H1 (cell line): ENCODE data around the gene COL6A2. TPM values are rescaled to one million over a fixed set of nuclear protein-coding genes. Genes with fewer than 3 reads are reported as not detected.

Source experiments
- CTCF ChIA-PET: fragments of 300-600 bp; sonication (Branson Sonifier 250); formaldehyde crosslinking; loops from one replicate; lab custom pipeline; 2021; ENCODE audit not compliant: partially characterized antibody; lab: Charles Lee
- POLR2A ChIA-PET: fragments of 300-600 bp; sonication (Branson Sonifier 250); formaldehyde crosslinking; loops from one replicate; lab custom pipeline; 2021; ENCODE audit warnings: inconsistent platforms; ENCODE audit not compliant: partially characterized antibody; lab: Charles Lee
- DNase-seq, 2 experiments: peaks; one replicate each; pipeline versions ENCODE4 v3.0.0 to v3.0.0-alpha.2; 2010 to 2022; ENCODE audit warnings: low spot score in 2 of 2, low read depth in 1 of 2, mixed read lengths in 1 of 2
- FAIRE-seq: peaks from 2 replicates; lab custom pipeline; 2011; peaks lifted over from hg19 to GRCh38; lab: Jason Lieb, UNC
- H2AFZ ChIP-seq: 2 replicates; pipeline ENCODE4 v1.8.1; 2012; ENCODE audit warnings: low read length, inconsistent platforms
- H2AK5ac ChIP-seq: 2 replicates; pipeline ENCODE4 v1.6.1; 2013; ENCODE audit warnings: low read depth, low read length
- H2BK120ac ChIP-seq: replicated peaks from 2 replicates; pipeline ENCODE3; 2013; ENCODE audit warnings: low read depth, low read length, inconsistent platforms
- H2BK12ac ChIP-seq: 2 replicates; pipeline ENCODE4 v1.6.1; 2013; ENCODE audit warnings: low read depth, low read length
- H2BK15ac ChIP-seq: 2 replicates; pipeline ENCODE4 v1.6.1; 2013; ENCODE audit warnings: low read length
- H2BK20ac ChIP-seq: 2 replicates; pipeline ENCODE4 v1.6.1; 2013; ENCODE audit warnings: low read length
- H2BK5ac ChIP-seq: 2 replicates; pipeline ENCODE4 v1.6.1; 2013; ENCODE audit warnings: low read depth, low read length
- H3K14ac ChIP-seq: 2 replicates; pipeline ENCODE4 v1.6.1; 2013; ENCODE audit warnings: inconsistent platforms; ENCODE audit not compliant: insufficient read length
- H3K18ac ChIP-seq: 2 replicates; pipeline ENCODE4 v1.6.1; 2013; ENCODE audit warnings: low read length; ENCODE audit errors: extremely low read depth
- H3K23ac ChIP-seq: 2 replicates; pipeline ENCODE4 v1.6.1; 2013; ENCODE audit warnings: inconsistent platforms; ENCODE audit not compliant: insufficient read length
- H3K23me2 ChIP-seq: 2 replicates; pipeline ENCODE4 v1.6.1; 2013; ENCODE audit warnings: low read depth, low read length
- H3K27ac ChIP-seq: 2 replicates; pipeline ENCODE4 v1.6.1; 2011; ENCODE audit warnings: low read depth, low read length, inconsistent platforms
- H3K27me3 ChIP-seq, 4 experiments: replicated peaks in 1 of 4; 1 replicate in 1 of 4; 2 replicates in 3 of 4; pipeline versions ENCODE4 v1.6.1 to v1.8.1; 2011 to 2013; ENCODE audit warnings: low read length in 3 of 4, mild to moderate bottlenecking in 3 of 4, inconsistent platforms in 2 of 4, mixed read lengths in 2 of 4, moderate library complexity in 1 of 4; ENCODE audit not compliant: control insufficient read depth in 3 of 4, insufficient read depth in 3 of 4; ENCODE audit errors: extremely low read depth in 1 of 4
- H3K36me3 ChIP-seq, 4 experiments: 2 replicates each; pipeline versions ENCODE4 v1.6.1 to v1.8.1; 2011 to 2013; ENCODE audit warnings: mild to moderate bottlenecking in 4 of 4, low read length in 3 of 4, moderate library complexity in 2 of 4, control low read depth in 1 of 4, inconsistent platforms in 1 of 4; ENCODE audit not compliant: insufficient read depth in 4 of 4, control insufficient read depth in 2 of 4
- H3K4ac ChIP-seq: replicated peaks from 2 replicates; pipeline ENCODE3; 2013; ENCODE audit warnings: low read length, low read depth, mixed read lengths, inconsistent platforms; ENCODE audit not compliant: insufficient read length
- H3K4me1 ChIP-seq, 4 experiments: replicated peaks in 1 of 4; 1 replicate in 1 of 4; 2 replicates in 3 of 4; pipeline versions ENCODE4 v1.6.1 to v1.8.1; 2011 to 2013; ENCODE audit warnings: low read length in 3 of 4, inconsistent platforms in 2 of 4, mixed read lengths in 1 of 4; ENCODE audit not compliant: insufficient read depth in 4 of 4, control insufficient read depth in 3 of 4
- H3K4me2 ChIP-seq, 2 experiments: 2 replicates each; pipeline versions ENCODE4 v1.6.1 to v1.8.1; 2011 to 2013; ENCODE audit warnings: low read depth in 2 of 2, low read length in 2 of 2, control low read depth in 1 of 2, inconsistent platforms in 1 of 2, mild to moderate bottlenecking in 1 of 2; ENCODE audit not compliant: insufficient read depth in 1 of 2
- H3K4me3 ChIP-seq, 4 experiments: fragments of 200-600, 300-600 bp in 1 of 4; sonication (generic), shearing (Covaris generic), sonication (Bioruptor Twin) in 1 of 4; 2 replicates each; pipeline versions ENCODE4 v1.5.1 to v1.8.1; 2011 to 2016; ENCODE audit warnings: low read length in 4 of 4, low read depth in 3 of 4, control low read depth in 2 of 4, inconsistent platforms in 2 of 4, mild to moderate bottlenecking in 2 of 4, mixed read lengths in 1 of 4, moderate library complexity in 1 of 4; ENCODE audit not compliant: insufficient read depth in 2 of 4; ENCODE audit errors: extremely low read depth in 1 of 4
- H3K56ac ChIP-seq: replicated peaks from 2 replicates; pipeline ENCODE3; 2013; ENCODE audit warnings: low read depth, mild to moderate bottlenecking, mixed read lengths, low read length, inconsistent platforms; ENCODE audit not compliant: insufficient read length
- H3K79me1 ChIP-seq: 2 replicates; pipeline ENCODE4 v1.6.1; 2013; ENCODE audit warnings: low read depth, low read length, control low read depth
- H3K79me2 ChIP-seq, 2 experiments: 2 replicates each; pipeline versions ENCODE4 v1.6.1 to v1.8.1; 2012 to 2013; ENCODE audit warnings: low read length in 2 of 2, mild to moderate bottlenecking in 2 of 2, inconsistent platforms in 1 of 2; ENCODE audit not compliant: insufficient read depth in 2 of 2, control insufficient read depth in 1 of 2
- H3K9ac ChIP-seq, 4 experiments: replicated peaks in 1 of 4; 1 replicate in 1 of 4; 2 replicates in 3 of 4; pipeline versions ENCODE4 v1.6.1 to v1.8.1; 2011 to 2013; ENCODE audit warnings: low read depth in 3 of 4, low read length in 3 of 4, control low read depth in 2 of 4, mild to moderate bottlenecking in 2 of 4, moderate library complexity in 2 of 4, inconsistent platforms in 1 of 4; ENCODE audit errors: extremely low read depth in 1 of 4
- H3K9me3 ChIP-seq, 2 experiments: 2 replicates each; pipeline versions ENCODE4 v1.6.1 to v1.8.1; 2012 to 2013; ENCODE audit warnings: mild to moderate bottlenecking in 2 of 2, moderate library complexity in 2 of 2, control low read depth in 1 of 2, inconsistent platforms in 1 of 2, low read depth in 1 of 2, low read length in 1 of 2, mixed read lengths in 1 of 2; ENCODE audit not compliant: insufficient read depth in 2 of 2
- H4K20me1 ChIP-seq, 2 experiments: replicated peaks in 1 of 2; 2 replicates each; pipeline versions ENCODE3 to v1.8.1; 2011 to 2013; ENCODE audit warnings: inconsistent platforms in 2 of 2, low read length in 2 of 2, mild to moderate bottlenecking in 1 of 2; ENCODE audit not compliant: insufficient read depth in 2 of 2, control insufficient read depth in 1 of 2
- H4K5ac ChIP-seq: 2 replicates; pipeline ENCODE4 v1.6.1; 2013; ENCODE audit warnings: low read length, low read depth, mixed read lengths, inconsistent platforms; ENCODE audit not compliant: insufficient read length
- H4K8ac ChIP-seq: 2 replicates; pipeline ENCODE4 v1.8.0; 2013; ENCODE audit warnings: mild to moderate bottlenecking, moderate library complexity, low read length, inconsistent platforms; ENCODE audit not compliant: insufficient read depth; ENCODE audit errors: extremely low read depth
- H4K91ac ChIP-seq: replicated peaks from 2 replicates; pipeline ENCODE3; 2013; ENCODE audit warnings: low read length, mixed read lengths, inconsistent platforms; ENCODE audit not compliant: insufficient read length
- ATF2 ChIP-seq: IDR thresholded peaks from 2 replicates; pipeline ENCODE4 v1.6.1; 2012; ENCODE audit warnings: low read length, inconsistent platforms
- CEBPB ChIP-seq: IDR thresholded peaks from 2 replicates; pipeline ENCODE4 v1.6.1; 2012; ENCODE audit warnings: low read depth, low read length
- CHD1 ChIP-seq: IDR thresholded peaks from 2 replicates; pipeline ENCODE4 v1.6.1; 2012; ENCODE audit warnings: low read depth, low read length, improper control_type of control experiment
- GABPA ChIP-seq: IDR thresholded peaks from 2 replicates; pipeline ENCODE4 v1.6.1; 2011; ENCODE audit warnings: mild to moderate bottlenecking, low read length, moderate library complexity, borderline replicate concordance; ENCODE audit not compliant: insufficient read depth
- GTF2F1 ChIP-seq: IDR thresholded peaks from 2 replicates; pipeline ENCODE4 v1.6.1; 2012; ENCODE audit warnings: low read depth, low read length, improper control_type of control experiment, borderline replicate concordance
- KDM5A ChIP-seq: fragments of 200-600 bp; IDR thresholded peaks from 2 replicates; pipeline ENCODE4 v1.7.1; 2012; ENCODE audit warnings: mild to moderate bottlenecking, low read length, inconsistent platforms, mixed read lengths
- MAX ChIP-seq: IDR thresholded peaks from 2 replicates; pipeline ENCODE4 v1.6.1; 2012; ENCODE audit warnings: inconsistent platforms
- NANOG ChIP-seq: IDR thresholded peaks from 2 replicates; pipeline ENCODE4 v1.6.1; 2011; ENCODE audit warnings: low read length, low read depth, mild to moderate bottlenecking, inconsistent platforms; ENCODE audit not compliant: insufficient read depth, poor library complexity, severe bottlenecking
- POLR2A ChIP-seq, 2 experiments: IDR thresholded peaks; 1 replicate in 1 of 2; 2 replicates in 1 of 2; pipeline ENCODE4 v1.6.1; 2011; ENCODE audit warnings: low read depth in 2 of 2, low read length in 2 of 2, mild to moderate bottlenecking in 2 of 2; ENCODE audit errors: control extremely low read depth in 1 of 2
- POLR2AphosphoS5 ChIP-seq: IDR thresholded peaks from 2 replicates; pipeline ENCODE4 v1.6.1; 2011; ENCODE audit warnings: low read depth, low read length
- SP1 ChIP-seq: IDR thresholded peaks from 2 replicates; pipeline ENCODE4 v1.6.1; 2011; ENCODE audit warnings: low read depth, low read length
- SP4 ChIP-seq: IDR thresholded peaks from 2 replicates; pipeline ENCODE4 v1.6.1; 2012; ENCODE audit warnings: low read length, inconsistent platforms
- TAF7 ChIP-seq: optimal IDR thresholded peaks from 2 replicates; pipeline ENCODE3; 2011; ENCODE audit warnings: low read depth, mild to moderate bottlenecking, inconsistent platforms, low read length, moderate library complexity, borderline replicate concordance
- TBP ChIP-seq: IDR thresholded peaks from 2 replicates; pipeline ENCODE4 v1.6.1; 2011; ENCODE audit warnings: low read depth, low read length, improper control_type of control experiment
- WGBS, 2 experiments: shearing (Covaris generic) in 1 of 2; methylation state at CpG; one replicate each; pipeline versions ENCODE4 v1.1.6 to v1.1.7; 2013 to 2015; ENCODE audit warnings: low lambda C conversion rate in 2 of 2, mixed read lengths in 2 of 2, inconsistent platforms in 1 of 2, low coverage in 1 of 2, missing lambda C conversion rate in 1 of 2; ENCODE audit not compliant: insufficient replicate concordance in 2 of 2, insufficient coverage in 1 of 2, insufficient read length in 1 of 2; ENCODE audit errors: extremely low coverage in 1 of 2, missing lambda C conversion rate in 1 of 2; 5-methylcytosine and 5-hydroxymethylcytosine counted together
- polyA plus RNA-seq, 7 experiments: library from polyadenylated mRNA; depleted of rRNA in 3 of 7; stranded (reverse) in 5 of 7; unstranded in 2 of 7; fragments of >200 nt in 5 of 7; fragments of 200-250 nt in 2 of 7; gene quantifications; 1 replicate in 5 of 7; 2 replicates in 1 of 7; 4 replicates in 1 of 7; pipeline versions ENCODE4 v1.2.1 to v1.2.3, GENCODE V29; 2011 to 2013; ENCODE audit warnings: missing spikeins in 2 of 7, mixed read lengths in 2 of 7
- total RNA-seq: library from RNA; stranded (reverse); fragmentation: NEBNext Ultra II Directional; extraction: Animal tissue kit (Norgen Biotek cat#: 25700); gene quantifications from 2 replicates; pipeline ENCODE4 v1.2.1, GENCODE V29; 2021

COL6A2 gene
- total and polyA plus RNA-seq, 2 of the 8 experiments (the other 6 are each of a cell fraction or from before 2014, with no cell fraction given) = 60.1 to 62.7 TPM

DNA sequence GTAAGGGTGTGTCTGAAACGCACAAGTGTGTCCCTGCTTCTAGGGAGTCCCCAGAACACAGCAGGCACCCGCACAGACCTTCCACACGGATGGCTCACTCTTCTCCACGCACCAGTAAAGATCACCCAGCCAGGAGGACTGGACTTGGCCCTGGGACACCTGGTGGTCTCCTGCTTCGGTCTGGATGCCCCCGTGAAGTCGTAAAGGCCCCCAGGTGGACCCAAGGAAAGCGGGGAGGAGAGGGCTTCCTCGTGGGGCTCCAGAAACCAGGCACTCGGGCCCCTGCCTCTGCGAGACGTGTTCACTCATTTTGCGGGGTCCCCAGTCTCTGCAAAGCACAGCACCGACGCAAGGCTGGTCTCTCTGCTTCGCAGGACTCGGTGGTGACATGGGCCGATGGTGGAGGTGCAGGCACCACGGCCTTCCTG is 20.2 kb upstream of the COL6A2 start:
- Histone ChIP-seq H2BK20ac (no peak overlapping the region), H3K23me2 (0 out of 2 replicates have a peak, but pooled peaks cover 2% of the 10 kb centered on the region), H3K27me3 (no peaks in the 10 kb centered on the region), H3K18ac (no peak overlapping the region), H3K79me1 (no peaks in the 10 kb centered on the region), H3K9ac (no peak overlapping the region), H2AFZ (no peak overlapping the region), H3K4me1 (no peaks in the 10 kb centered on the region; a peak in 1 of 7 replicates), H4K91ac (no peak overlapping the region), H2BK5ac (no peak overlapping the region), H3K79me2 (no peaks in the 10 kb centered on the region), H2BK12ac (no peak overlapping the region), H2BK120ac (no peak overlapping the region), H3K56ac (no peak overlapping the region), H2AK5ac (no peak overlapping the region), H3K36me3 (no peaks in the 10 kb centered on the region), H3K23ac (no peak overlapping the region), H3K9me3 (no peaks in the 10 kb centered on the region), H3K4me3 (no peak overlapping the region), H3K4me2 (no peak overlapping the region), H3K27ac (no peak overlapping the region), H4K5ac (no peak overlapping the region), H3K14ac (no peak overlapping the region), H2BK15ac (no peak overlapping the region), H4K8ac (peak overlapping the region; percentile 14; the same call in 1 of the 2 replicates), H3K4ac (no peak overlapping the region), H4K20me1 (peaks cover 0 to 3% of the 10 kb centered on the region in 2 experiments)
- FAIRE-seq (no peak), DNase-seq (no peak)
- ChIA-PET CTCF (no interaction called here), POLR2A (no interaction called here)
- 88% methylated on average over 19 of the region's 19 CpGs; no CpG with 5 or more reads in 1 of the 2 experiments for WGBS, 2 experiments
- TF ChIP-seq NANOG = no peak
- no peak for TF ChIP-seq GABPA
- TF ChIP-seq SP4 = no peak
- TF ChIP-seq GTF2F1 = no peak
- no peak for TF ChIP-seq CEBPB
- no peak for TF ChIP-seq SP1
- no peak for TF ChIP-seq TBP
- no peak for TF ChIP-seq KDM5A
- TF ChIP-seq TAF7 = no peak
- no peak for TF ChIP-seq MAX
- no peak for TF ChIP-seq POLR2AphosphoS5
- no peak for TF ChIP-seq POLR2A (IDR thresholded peaks at IDR 0.05; ENCODE audit: control extremely low read depth in 1 of 2, low read depth in 2 of 2, low read length in 2 of 2)
- TF ChIP-seq ATF2 = no peak
- no peak for TF ChIP-seq CHD1
